Liver (tissue), 3 donors: ENCODE measurements around the gene TWF2.
"Not testable (repeated sequence)": the region's sequence is repeated elsewhere in the genome, so short reads cannot be mapped to it uniquely, and the experiment has no call there.

Experiments
- ATF3 ChIP-seq: IDR thresholded peaks from 2 replicates; pipeline ENCODE4 v1.6.1; 2016; ENCODE audit warnings: antibody characterized with exemption
- CTCF ChIP-seq: fragments of 150-350 bp; IDR thresholded peaks from 2 replicates; pipeline ENCODE4 v1.5.1; 2017; ENCODE audit warnings: improper control_type of control experiment, low read depth, low read length; ENCODE audit not compliant: missing input control
- FOXA1 ChIP-seq: IDR thresholded peaks from 2 replicates; pipeline ENCODE4 v1.6.1; 2016; ENCODE audit warnings: antibody characterized with exemption
- JUND ChIP-seq, 2 donors: IDR thresholded peaks; 2 replicates each; pipeline ENCODE4 v1.6.1; 2016; ENCODE audit warnings: antibody characterized with exemption in 2 of 2
- MAX ChIP-seq: IDR thresholded peaks from 2 replicates; pipeline ENCODE4 v1.6.1; 2016; ENCODE audit warnings: antibody characterized with exemption
- RAD21 ChIP-seq, 2 donors: IDR thresholded peaks; 2 replicates each; pipeline ENCODE4 v1.6.1; 2016; ENCODE audit warnings: antibody characterized with exemption in 2 of 2, mild to moderate bottlenecking in 2 of 2
- REST ChIP-seq: IDR thresholded peaks from 2 replicates; pipeline ENCODE4 v1.6.1; 2016; ENCODE audit warnings: antibody characterized with exemption, mild to moderate bottlenecking
- RXRA ChIP-seq, 2 donors: IDR thresholded peaks; 2 replicates each; pipeline ENCODE4 v1.6.1; 2017 to 2018; ENCODE audit warnings: antibody characterized with exemption in 2 of 2, mild to moderate bottlenecking in 1 of 2
- SP1 ChIP-seq: IDR thresholded peaks from 2 replicates; pipeline ENCODE4 v1.6.1; 2018; ENCODE audit warnings: antibody characterized with exemption, mild to moderate bottlenecking
- TAF1 ChIP-seq: conservative IDR thresholded peaks from 2 replicates; pipeline ENCODE4 v1.6.1; 2016; ENCODE audit warnings: antibody characterized with exemption, mild to moderate bottlenecking
- YY1 ChIP-seq: IDR thresholded peaks from 2 replicates; pipeline ENCODE4 v1.6.1; 2016; ENCODE audit warnings: antibody characterized with exemption, mild to moderate bottlenecking
- ZBTB33 ChIP-seq: IDR thresholded peaks from 2 replicates; pipeline ENCODE4 v1.6.1; 2016; ENCODE audit warnings: antibody characterized with exemption
- donor health status: healthy.
- donor health status: healthy.

- not testable (repeated sequence) for TF ChIP-seq ATF3; FOXA1; CTCF; SP1; TAF1; JUND (IDR thresholded peaks at IDR 0.05); YY1; MAX; ZBTB33; REST; RXRA (IDR thresholded peaks at IDR 0.05); RAD21 (IDR thresholded peaks at IDR 0.05)
Observed at GRCh38 chr3:52272172-52272571, 33.2 kb upstream of the TWF2 start.
